ENCODE measurements around the gene ERO1B.

DNA sequence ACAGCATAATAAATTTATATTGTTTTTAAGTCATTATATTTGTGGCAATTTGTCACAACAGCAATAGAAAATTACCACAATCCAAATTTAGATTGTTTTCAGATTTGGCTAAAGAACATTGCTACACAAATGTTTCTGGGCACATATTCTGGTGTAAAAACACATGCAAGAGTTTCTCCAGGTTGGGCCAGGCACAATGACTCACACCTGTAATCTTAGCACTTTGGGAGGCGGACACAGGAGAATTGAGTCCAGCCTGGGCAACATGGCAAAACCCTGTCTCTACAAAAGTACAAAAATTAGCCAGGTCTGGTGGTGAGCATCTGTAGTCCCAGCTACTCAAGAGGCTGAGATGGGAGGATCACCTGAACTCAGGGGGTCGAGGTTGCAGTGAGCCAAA, 8.4 kb downstream of the ERO1B start:
- TF ChIP-seq, protein P1, sequence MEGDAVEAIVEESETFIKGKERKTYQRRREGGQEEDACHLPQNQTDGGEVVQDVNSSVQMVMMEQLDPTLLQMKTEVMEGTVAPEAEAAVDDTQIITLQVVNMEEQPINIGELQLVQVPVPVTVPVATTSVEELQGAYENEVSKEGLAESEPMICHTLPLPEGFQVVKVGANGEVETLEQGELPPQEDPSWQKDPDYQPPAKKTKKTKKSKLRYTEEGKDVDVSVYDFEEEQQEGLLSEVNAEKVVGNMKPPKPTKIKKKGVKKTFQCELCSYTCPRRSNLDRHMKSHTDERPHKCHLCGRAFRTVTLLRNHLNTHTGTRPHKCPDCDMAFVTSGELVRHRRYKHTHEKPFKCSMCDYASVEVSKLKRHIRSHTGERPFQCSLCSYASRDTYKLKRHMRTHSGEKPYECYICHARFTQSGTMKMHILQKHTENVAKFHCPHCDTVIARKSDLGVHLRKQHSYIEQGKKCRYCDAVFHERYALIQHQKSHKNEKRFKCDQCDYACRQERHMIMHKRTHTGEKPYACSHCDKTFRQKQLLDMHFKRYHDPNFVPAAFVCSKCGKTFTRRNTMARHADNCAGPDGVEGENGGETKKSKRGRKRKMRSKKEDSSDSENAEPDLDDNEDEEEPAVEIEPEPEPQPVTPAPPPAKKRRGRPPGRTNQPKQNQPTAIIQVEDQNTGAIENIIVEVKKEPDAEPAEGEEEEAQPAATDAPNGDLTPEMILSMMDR (IDR thresholded peaks at IDR 0.05; ENCODE audit: low read length), result no peak
- no peak for TF ChIP-seq EZH2 (IDR thresholded peaks at IDR 0.05; ENCODE audit: borderline replicate concordance, low read length)

All from OCI-LY1 (cell line).